OCI-LY7 (cell line): ENCODE results near the gene CCDC85B. TPM values are rescaled to one million over a fixed set of nuclear protein-coding genes. Genes with fewer than 3 reads are reported as not detected.

ENCODE experiments used
- BruUV-seq: library from RNA; stranded (reverse); fragments of 400-500 nt; replicated peaks from 2 replicates; lab custom pipeline; 2021; lab: Mats Ljungman, UMichigan
- CTCF ChIA-PET: fragments of 300-600 bp; sonication (Branson Sonifier 250); formaldehyde crosslinking; loops from one replicate; lab custom pipeline; 2022; ENCODE audit warnings: antibody characterized with exemption; ENCODE audit not compliant: unreplicated experiment; lab: Charles Lee
- POLR2A ChIA-PET: fragments of 300-600 bp; sonication (Branson Sonifier 250); formaldehyde crosslinking; loops from one replicate; lab custom pipeline; 2022; ENCODE audit warnings: antibody characterized with exemption; lab: Charles Lee
- DNase-seq: peaks from one replicate; pipeline ENCODE4 v3.0.0-alpha.2; 2015; ENCODE audit warnings: low spot score
- H2AFZ ChIP-seq: fragments of 200-600 bp; sonication (generic), shearing (Covaris generic); 2 replicates; pipeline ENCODE4 v1.6.1; 2014; ENCODE audit warnings: mild to moderate bottlenecking, antibody characterized with exemption, low read length, moderate library complexity
- H3K27ac ChIP-seq: fragments of 200-600 bp; sonication (generic); 2 replicates; pipeline ENCODE4 v1.5.1; 2014; ENCODE audit warnings: mixed run types, low read depth, mild to moderate bottlenecking, moderate library complexity, low read length, inconsistent platforms; ENCODE audit not compliant: poor library complexity, severe bottlenecking
- H3K36me3 ChIP-seq: fragments of 200-600 bp; sonication (generic); 2 replicates; pipeline ENCODE4 v1.6.1; 2014; ENCODE audit warnings: mild to moderate bottlenecking, antibody characterized with exemption, low read length, moderate library complexity, mixed read lengths; ENCODE audit not compliant: insufficient read depth
- H3K4me1 ChIP-seq: fragments of 200-600 bp; sonication (generic); 2 replicates; pipeline ENCODE4 v1.5.1; 2014; ENCODE audit warnings: mild to moderate bottlenecking, low read length; ENCODE audit not compliant: insufficient read depth, poor library complexity, severe bottlenecking
- H3K4me2 ChIP-seq: fragments of 200-600 bp; sonication (generic); 2 replicates; pipeline ENCODE4 v1.6.1; 2014; ENCODE audit warnings: mild to moderate bottlenecking, low read length
- H3K4me3 ChIP-seq: fragments of 200-600 bp; sonication (generic); 2 replicates; pipeline ENCODE4 v1.5.1; 2014; ENCODE audit warnings: mild to moderate bottlenecking, low read depth, low read length; ENCODE audit not compliant: poor library complexity, severe bottlenecking
- H3K79me2 ChIP-seq: fragments of 200-600 bp; sonication (generic); 2 replicates; pipeline ENCODE4 v1.6.1; 2016; ENCODE audit warnings: low read depth, mild to moderate bottlenecking, low read length, moderate library complexity, mixed read lengths; ENCODE audit not compliant: insufficient read depth
- H3K9me2 ChIP-seq: fragments of 200-600 bp; sonication (generic); 2 replicates; pipeline ENCODE4 v1.6.1; 2016; ENCODE audit warnings: mild to moderate bottlenecking, low read length, mixed read lengths; ENCODE audit not compliant: insufficient read depth
- H3K9me3 ChIP-seq: fragments of 200-600 bp; sonication (generic); 2 replicates; pipeline ENCODE4 v1.6.1; 2014; ENCODE audit warnings: mild to moderate bottlenecking, mixed run types, low read length, mixed read lengths
- H4K20me1 ChIP-seq: fragments of 200-600 bp; sonication (generic); 2 replicates; pipeline ENCODE4 v1.6.1; 2014; ENCODE audit warnings: mild to moderate bottlenecking, antibody characterized with exemption, low read length, moderate library complexity, mixed read lengths; ENCODE audit not compliant: insufficient read depth
- CTCF ChIP-seq: fragments of 200-600 bp; sonication (generic); conservative IDR thresholded peaks from 2 replicates; pipeline ENCODE4 v1.5.1; 2014; ENCODE audit warnings: mild to moderate bottlenecking, antibody characterized with exemption, low read length, moderate library complexity, mixed read lengths
- EZH2phosphoT487 ChIP-seq: fragments of 200-600 bp; sonication (generic); IDR thresholded peaks from 2 replicates; pipeline ENCODE4 v1.6.1; 2018; ENCODE audit warnings: low read depth, borderline replicate concordance, mild to moderate bottlenecking, mixed run types, antibody characterized with exemption, low read length, moderate library complexity, mixed read lengths
- intact Hi-C: fragments of 100-400 bp; cut with micrococcal nuclease; formaldehyde crosslinking; loops from one replicate; pipeline ENCODE4 v1.10.0; 2022; ENCODE audit not compliant: unreplicated experiment
- total RNA-seq, 2 experiments: library from RNA; depleted of rRNA in 1 of 2; stranded (reverse); fragments of >200 nt in 1 of 2; shearing (Covaris generic) in 1 of 2; gene quantifications; 2 replicates each; pipeline ENCODE4 v1.2.3, GENCODE V29; 2014 to 2022

The CCDC85B gene
- total RNA-seq, 2 experiments from 2014 or later: 64.1 to 76.7 TPM

GRCh38 chr11:65857500-65857852 lies 33.0 kb upstream of the CCDC85B start:
- Histone ChIP-seq H3K4me1 (peaks cover 31% of the 10 kb centered on the region), H3K79me2 (peaks cover 50% of the 10 kb centered on the region), H3K36me3 (peaks cover 61% of the 10 kb centered on the region), H3K4me3 (peak overlapping the region; percentile 99), H4K20me1 (peaks cover 20% of the 10 kb centered on the region), H2AFZ (no peak overlapping the region), H3K9me3 (no peaks in the 10 kb centered on the region), H3K9me2 (no peaks in the 10 kb centered on the region), H3K27ac (peak overlapping the region; percentile 93), H3K4me2 (peak overlapping the region; percentile 94)
- peak; percentile 64 for DNase-seq
- intact Hi-C loops: loop anchor here (5.0 kb wide), 1 partner anchor 410 kb away; the partner anchor contains the start of gene RAB1B
- no TSS peak for BruUV-seq
- TF ChIP-seq CTCF (no peak), EZH2phosphoT487 (no peak)
- ChIA-PET POLR2A (interaction anchor here (0.6 to 3.9 kb wide), 2 partner anchors 31 to 129 kb away, joined by 4 to 59 read pairs; partner anchors contain the start of genes CCDC85B and FIBP), CTCF (interaction anchor here (1.0 kb wide), 1 partner anchor 30 kb away, joined by 24 read pairs; the partner anchor contains the start of gene FIBP)

GRCh38 chr11:65857853-65858680 lies 32.4 kb upstream of the CCDC85B start, which contains the start of gene CFL1:
CFL1 (minus strand) TSS chr11:65858180; CDS start chr11:65858099, 81 bp downstream.
- peak; percentile 98 for DNase-seq
- Histone ChIP-seq H3K27ac (peak within 1 kb of the TSS; percentile 93), H4K20me1 (peaks cover 20% of the 10 kb centered on the region), H3K36me3 (peaks cover 61% of the 10 kb centered on the region), H3K9me3 (no peaks in the 10 kb centered on the region), H3K4me3 (peak within 1 kb of the TSS; percentile 99), H3K79me2 (peaks cover 50% of the 10 kb centered on the region), H3K4me2 (peak within 1 kb of the TSS; percentile 94), H2AFZ (peak within 1 kb of the TSS; percentile 73), H3K9me2 (no peaks in the 10 kb centered on the region), H3K4me1 (peaks cover 31% of the 10 kb centered on the region)
- no peak for TF ChIP-seq CTCF
- TF ChIP-seq EZH2phosphoT487: no peak
- CTCF ChIA-PET: interaction anchor here (1.0 kb wide), 1 partner anchor 30 kb away, joined by 24 read pairs; the partner anchor contains the start of gene FIBP
- BruUV-seq: no TSS peak
- intact Hi-C loops: loop anchor here (1.0 to 5.0 kb wide), 5 partner anchors 61 to 409 kb away; partner anchors contain the start of genes C11orf68, DRAP1, KAT5 and PCNX3
- POLR2A ChIA-PET: interaction anchor here (0.6 to 3.9 kb wide), 8 partner anchors 10 to 397 kb away, joined by 3 to 59 read pairs (median 4); partner anchors contain the start of genes CCDC85B and FIBP
